HG03097 (cell line): ENCODE measurements around the gene PRIMA1.
"Not testable (repeated sequence)": the region's sequence is repeated elsewhere in the genome, so short reads cannot be mapped to it uniquely, and the experiment has no call there.

ENCODE experiments used
- ATAC-seq: cut with Tn5 transposase; IDR thresholded peaks from one replicate; pipeline ENCODE4 v1.9.1; 2021; ENCODE audit not compliant: unreplicated experiment, low FRiP score

The PRIMA1 gene

DNA sequence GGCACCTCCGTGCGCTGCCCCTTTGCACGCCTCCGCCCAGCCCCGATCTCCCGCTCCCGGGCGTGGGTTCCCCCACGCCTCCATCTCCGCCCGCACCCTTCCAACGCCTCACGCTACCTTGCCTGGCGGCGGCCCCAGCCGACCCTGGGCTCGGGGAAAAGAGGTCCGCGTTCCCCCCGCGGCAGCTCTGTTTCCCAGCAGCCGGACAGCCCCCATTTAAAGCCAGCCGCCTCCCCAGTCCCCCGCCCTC is at the start of gene PRIMA1:
Gene PRIMA1 (minus strand): TSS at position 193 of the 250 bp plus-strand sequence. CDS start 767 bp downstream, outside the sequence.
- ATAC-seq = no peak

GRCh38 chr14:93834699-93835371 is 46.5 kb upstream of the PRIMA1 start:
- ATAC-seq = no peak

GRCh38 chr14:93832665-93833064 is 44.4 kb upstream of the PRIMA1 start:
- ATAC-seq = no peak

GRCh38 chr14:93832081-93832480 is 43.8 kb upstream of the PRIMA1 start:
- ATAC-seq = no peak

- ATAC-seq = no peak
Measured at GRCh38 chr14:93830753-93831461, 42.6 kb upstream of the PRIMA1 start.

DNA sequence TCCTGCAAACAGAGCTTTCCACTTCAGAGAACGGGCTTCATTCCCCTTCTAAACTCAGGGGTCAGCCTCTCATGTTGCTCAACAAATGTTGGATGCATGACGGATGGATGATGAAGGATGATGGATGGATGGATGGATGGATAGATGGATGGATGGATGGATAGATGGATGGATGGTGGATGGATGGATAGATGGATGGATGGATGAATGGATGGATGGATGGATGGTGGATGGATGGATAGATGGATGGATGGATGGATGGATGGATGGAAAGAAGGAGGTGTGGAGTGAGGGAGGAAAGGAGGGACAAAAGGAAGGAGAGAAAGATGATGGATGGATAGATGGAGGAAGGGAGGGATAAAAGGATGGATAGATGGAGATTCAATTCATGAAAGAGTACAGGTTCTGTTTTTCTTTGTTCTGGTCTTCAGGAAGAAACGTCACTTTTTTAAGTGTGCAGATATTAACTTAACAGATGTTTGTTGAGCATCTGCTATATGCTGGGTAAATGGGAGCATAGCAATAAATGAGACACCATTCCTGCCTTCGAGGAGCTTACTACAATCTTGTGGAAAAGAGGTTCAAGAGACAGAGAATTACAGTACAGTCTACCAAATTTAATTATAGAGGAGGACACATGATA is 41.7 kb upstream of the PRIMA1 start:
- no peak for ATAC-seq

DNA sequence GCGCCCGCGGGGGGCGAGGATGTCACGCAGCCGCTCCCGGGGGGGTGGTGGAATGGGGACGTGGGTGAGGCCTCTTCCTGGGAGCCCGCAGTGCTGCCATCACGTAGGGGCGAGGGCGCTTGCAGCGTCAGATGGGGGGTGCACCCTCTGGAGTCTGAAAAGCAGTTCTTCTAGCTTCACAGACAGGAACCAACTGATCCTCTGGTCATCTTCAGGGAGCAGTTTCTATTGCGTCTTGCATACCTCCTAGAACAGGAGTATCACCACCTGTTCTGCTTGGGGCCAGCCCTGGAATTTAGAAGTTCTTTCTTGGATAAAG is 36.9 kb upstream of the PRIMA1 start:
- ATAC-seq = no peak

DNA sequence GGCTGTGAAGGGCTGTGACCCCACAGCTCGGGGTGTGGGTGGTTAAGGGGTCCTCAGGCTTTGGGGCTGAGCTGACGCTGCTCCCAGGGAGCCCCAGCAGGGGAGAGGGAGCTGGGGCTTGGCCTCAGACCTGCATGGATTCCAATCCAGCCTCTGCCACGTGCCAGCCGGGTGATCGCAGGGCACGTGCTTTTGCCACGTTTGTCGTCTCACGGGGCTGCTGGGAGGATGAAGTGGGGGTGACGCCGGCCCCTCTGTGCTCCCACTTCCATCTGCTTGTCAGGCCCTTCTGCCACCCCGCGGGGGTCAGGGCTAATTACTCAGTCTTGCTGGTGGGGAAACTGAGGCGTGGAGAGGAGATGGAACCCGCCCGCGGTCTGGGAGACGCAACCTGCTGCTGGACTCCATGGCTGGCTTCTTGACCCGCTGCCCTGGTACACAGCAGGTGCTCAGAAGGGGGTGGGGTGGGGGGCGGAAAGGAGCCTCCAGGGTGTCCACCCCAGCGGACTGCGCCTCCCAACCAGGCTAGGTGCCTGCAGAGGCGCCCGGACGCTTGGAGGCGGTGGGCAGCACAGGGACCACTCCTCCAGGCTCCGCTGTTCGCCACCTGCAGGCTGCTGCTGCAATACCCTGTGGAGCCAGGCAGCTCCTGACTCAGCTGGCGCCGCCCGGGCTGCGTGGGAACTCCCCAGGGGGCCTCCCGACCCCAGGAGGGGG is 36.4 kb upstream of the PRIMA1 start:
- ATAC-seq = no peak

- no peak for ATAC-seq
Measured at GRCh38 chr14:93824076-93824475, 35.8 kb upstream of the PRIMA1 start.

DNA sequence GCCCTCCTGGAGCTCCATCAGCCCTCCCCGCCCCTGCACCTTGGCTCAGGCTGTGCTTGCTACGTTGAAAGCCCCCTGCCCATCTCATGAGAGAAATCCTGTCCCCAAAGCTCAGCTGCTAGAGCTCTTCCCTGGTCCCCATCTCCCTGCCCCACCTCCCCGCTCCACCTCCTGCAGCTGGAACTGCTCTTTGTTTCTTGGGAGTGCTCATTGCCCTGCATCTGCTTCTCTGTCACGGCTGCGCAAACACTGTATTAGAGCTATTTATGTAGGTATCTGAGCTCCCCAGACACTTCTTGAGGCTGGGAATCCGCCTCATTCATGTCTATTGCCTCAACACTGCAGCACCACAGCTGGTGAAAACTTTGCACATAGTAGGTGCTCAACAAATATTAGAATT is 32.8 kb upstream of the PRIMA1 start:
- ATAC-seq = no peak

DNA sequence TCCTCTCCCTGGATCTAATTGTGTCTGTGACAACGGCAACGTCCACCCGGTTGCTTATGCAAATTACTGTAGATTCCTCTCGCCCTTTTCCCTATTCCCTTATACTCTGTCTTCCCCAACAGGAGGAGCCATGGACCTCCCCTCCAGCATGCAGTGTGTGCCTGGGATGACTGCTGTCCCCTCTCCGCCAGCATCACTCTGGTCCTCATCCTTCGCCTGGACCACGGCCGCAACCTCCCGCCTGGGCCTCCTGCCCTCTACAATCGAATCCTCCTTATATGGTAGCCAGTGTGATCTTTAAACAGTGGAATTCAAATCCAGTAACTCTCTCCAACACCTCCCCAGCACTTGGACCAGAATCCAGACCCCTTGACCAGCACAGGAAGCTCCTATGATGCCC is 30.6 kb upstream of the PRIMA1 start:
- no peak for ATAC-seq

GRCh38 chr14:93811676-93812075 is 23.4 kb upstream of the PRIMA1 start:
- ATAC-seq = no peak

GRCh38 chr14:93811020-93811419 is 22.7 kb upstream of the PRIMA1 start:
- ATAC-seq = no peak

DNA sequence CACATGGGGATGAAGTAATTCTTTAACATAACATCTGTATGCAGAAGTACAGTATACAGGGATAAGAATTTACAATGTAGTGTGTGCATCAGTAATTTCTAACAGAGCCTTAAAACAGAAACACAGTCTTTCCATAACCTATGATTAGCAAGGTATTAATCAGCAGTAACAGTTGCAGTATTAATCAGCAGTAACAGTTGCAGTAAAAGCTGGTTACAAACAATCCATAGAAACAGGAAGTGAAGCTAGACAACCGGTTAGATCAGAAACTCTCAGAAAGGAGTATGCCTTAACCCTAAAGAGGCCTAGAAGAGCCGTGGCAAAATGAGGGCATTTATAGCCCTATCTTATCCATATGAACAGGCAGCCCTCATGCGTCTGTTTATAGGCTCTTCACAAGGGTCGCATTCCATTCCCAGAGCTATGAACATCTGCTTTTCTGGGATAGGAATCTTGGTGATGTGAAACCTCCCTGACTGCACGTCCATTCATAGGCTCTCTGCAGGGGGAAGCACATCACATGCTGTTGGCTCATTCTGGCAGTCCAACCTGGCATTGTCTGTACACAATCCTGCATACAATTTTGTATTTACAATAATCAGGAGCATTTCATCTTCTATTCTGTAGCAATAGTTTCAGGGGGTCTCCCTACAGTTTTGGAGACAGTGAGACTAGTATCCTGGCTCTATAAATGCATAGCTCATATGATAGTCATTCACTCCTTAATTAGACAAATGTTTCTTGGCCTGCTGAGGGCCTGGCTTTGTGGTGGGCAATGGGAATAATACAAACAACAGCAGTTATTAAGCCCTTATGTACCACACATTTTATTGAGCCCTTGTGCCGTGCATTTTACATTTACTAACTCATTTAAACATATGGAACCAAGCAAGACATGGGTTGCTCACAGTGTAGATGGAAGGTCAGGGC is 21.5 kb upstream of the PRIMA1 start:
- ATAC-seq = not testable (repeated sequence)

GRCh38 chr14:93804654-93805053 is 16.4 kb upstream of the PRIMA1 start:
- ATAC-seq = no peak

DNA sequence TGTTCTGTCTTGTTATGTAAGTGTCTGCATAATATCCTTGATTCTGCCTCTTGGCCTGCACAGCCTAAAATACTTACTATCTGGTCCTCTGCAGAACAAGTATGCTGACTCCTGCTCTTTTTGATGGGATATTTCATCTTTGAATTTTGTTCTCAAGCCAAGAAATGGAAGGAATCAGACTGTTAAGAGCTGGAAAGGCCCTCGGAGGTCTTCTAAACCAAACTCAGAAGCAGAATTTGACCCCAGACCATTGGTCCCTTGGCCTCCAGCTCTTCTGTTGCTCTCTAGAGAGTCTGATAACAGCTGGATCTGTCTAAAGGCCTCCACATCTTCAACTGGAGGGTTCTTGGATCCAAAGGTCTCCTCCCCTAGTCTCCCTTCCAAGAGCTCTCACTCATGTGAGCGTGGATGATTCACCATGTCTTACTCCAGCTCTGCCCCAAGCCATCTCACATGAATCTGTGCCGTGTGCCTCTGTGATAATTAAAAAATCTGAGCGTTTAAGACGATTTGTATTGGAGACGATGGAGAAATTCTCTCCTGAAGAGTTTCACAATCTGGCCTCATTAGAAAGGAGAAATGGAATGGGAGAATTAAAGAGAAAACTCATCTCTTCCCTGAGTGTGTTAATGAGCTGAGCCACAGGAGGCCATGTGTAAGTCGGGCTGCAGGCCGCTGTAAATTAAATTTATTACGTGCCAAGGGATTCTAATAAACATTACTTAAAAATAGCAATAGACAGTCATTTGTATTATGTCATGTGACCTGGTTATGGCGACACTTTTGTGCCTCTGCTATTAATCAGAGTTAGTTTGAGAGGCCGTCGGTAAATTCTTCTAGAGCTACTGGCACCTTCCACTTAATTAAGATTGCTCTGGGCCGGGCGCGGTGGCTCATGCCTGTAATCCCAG is 15.4 kb upstream of the PRIMA1 start:
- no peak for ATAC-seq

GRCh38 chr14:93799989-93800921 is 12.0 kb upstream of the PRIMA1 start:
- ATAC-seq = no peak

DNA sequence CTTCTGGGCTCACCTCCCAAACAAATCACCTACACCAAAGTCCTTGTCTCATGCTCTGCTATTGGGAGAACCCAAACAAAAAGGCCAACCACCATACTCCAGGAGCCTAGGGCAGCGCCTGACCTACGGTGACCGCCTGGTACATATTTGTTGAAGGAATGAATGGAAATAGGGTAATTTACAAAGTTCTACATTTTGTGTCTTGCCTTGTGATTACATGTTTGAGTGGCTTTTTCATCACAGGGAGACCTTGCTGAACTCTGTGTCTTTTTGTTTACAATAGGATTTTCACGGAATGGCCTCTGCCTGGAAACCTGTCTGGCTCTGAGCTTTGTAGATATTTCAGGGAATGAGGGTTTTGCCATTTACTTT is 11.3 kb upstream of the PRIMA1 start:
- no peak for ATAC-seq

GRCh38 chr14:93797536-93797935 is 9.3 kb upstream of the PRIMA1 start:
- ATAC-seq = no peak
